ENCODE results near the gene DENND6B. TPM values are rescaled to one million over a fixed set of nuclear protein-coding genes. Genes with fewer than 3 reads are reported as not detected.
A peak's percentile ranks its signal among the peaks of the same experiment; 100 is the strongest.

The DENND6B gene
- total and polyA plus RNA-seq, 2 of the 13 experiments (the other 11 are each of a cell fraction or from before 2014, with no cell fraction given): 0.95 to 3.8 TPM

DNA sequence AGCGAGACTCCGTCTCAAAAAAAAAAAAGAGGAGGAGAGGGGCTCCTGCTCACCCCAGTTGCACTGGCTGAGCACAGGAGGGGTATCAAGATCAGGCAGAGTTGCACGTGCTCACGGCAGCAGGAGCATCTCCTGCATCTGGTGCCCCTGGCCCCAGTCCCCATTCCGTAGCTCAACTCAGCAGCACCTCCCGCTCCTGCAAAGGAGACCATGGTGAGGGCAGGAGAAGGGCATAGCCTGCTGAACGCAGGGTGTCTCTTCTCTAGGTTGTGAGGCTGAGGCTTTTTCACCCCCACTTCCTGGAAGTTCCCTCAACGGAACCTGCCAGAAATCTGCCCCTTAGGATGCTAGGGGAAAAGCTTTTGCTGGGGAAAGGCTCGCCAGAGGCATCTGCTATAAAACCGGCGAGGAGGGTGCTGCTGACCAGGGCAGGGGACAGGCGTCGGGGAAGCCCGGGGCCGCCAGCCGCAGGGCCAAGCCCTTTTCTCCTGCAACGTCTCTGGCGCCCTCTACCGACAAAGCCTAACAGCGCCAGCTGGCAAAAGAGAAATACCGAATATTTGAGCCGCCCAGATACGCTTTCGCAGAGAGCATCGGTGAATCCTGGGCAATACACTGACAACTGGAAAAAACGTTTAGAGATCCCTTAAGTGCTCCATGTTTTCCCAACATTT, 15.3 kb upstream of the DENND6B start (continued):
- TF ChIP-seq, protein P1, sequence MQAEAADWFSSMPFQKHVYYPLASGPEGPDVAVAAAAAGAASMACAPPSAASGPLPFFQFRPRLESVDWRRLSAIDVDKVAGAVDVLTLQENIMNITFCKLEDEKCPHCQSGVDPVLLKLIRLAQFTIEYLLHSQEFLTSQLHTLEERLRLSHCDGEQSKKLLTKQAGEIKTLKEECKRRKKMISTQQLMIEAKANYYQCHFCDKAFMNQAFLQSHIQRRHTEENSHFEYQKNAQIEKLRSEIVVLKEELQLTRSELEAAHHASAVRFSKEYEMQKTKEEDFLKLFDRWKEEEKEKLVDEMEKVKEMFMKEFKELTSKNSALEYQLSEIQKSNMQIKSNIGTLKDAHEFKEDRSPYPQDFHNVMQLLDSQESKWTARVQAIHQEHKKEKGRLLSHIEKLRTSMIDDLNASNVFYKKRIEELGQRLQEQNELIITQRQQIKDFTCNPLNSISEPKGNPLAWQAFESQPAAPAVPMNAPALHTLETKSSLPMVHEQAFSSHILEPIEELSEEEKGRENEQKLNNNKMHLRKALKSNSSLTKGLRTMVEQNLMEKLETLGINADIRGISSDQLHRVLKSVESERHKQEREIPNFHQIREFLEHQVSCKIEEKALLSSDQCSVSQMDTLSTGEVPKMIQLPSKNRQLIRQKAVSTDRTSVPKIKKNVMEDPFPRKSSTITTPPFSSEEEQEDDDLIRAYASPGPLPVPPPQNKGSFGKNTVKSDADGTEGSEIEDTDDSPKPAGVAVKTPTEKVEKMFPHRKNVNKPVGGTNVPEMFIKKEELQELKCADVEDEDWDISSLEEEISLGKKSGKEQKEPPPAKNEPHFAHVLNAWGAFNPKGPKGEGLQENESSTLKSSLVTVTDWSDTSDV (CRISPR knock-in tag; IDR thresholded peaks at IDR 0.05): 0 out of 2 replicates have a peak, but pooled peaks have one; percentile 67
- TF ChIP-seq, protein P2, sequence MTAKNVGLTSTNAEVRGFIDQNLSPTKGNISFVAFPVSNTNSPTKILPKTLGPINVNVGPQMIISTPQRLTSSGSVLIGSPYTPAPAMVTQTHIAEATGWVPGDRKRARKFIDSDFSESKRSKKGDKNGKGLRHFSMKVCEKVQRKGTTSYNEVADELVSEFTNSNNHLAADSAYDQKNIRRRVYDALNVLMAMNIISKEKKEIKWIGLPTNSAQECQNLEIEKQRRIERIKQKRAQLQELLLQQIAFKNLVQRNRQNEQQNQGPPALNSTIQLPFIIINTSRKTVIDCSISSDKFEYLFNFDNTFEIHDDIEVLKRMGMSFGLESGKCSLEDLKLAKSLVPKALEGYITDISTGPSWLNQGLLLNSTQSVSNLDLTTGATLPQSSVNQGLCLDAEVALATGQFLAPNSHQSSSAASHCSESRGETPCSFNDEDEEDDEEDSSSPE (CRISPR knock-in tag; IDR thresholded peaks at IDR 0.05): 0 out of 2 replicates have a peak, but pooled peaks have one; percentile 19
- TF ChIP-seq ZNF850 (CRISPR knock-in tag; conservative IDR thresholded peaks at IDR 0.05) (no peak), ZNF143 (CRISPR knock-in tag; IDR thresholded peaks at IDR 0.05) (no peak), YEATS2 (CRISPR knock-in tag; IDR thresholded peaks at IDR 0.05; ENCODE audit: borderline replicate concordance) (0 out of 2 replicates have a peak, but pooled peaks have one; percentile 64), HNRNPL (IDR thresholded peaks at IDR 0.05; ENCODE audit: low read depth, low read length) (0 out of 2 replicates have a peak, but pooled peaks have one; percentile 47), ZFY (CRISPR knock-in tag; IDR thresholded peaks at IDR 0.05) (no peak; the same call in 1 of the 2 replicates), ZNF441 (CRISPR knock-in tag; IDR thresholded peaks at IDR 0.05; ENCODE audit: borderline replicate concordance) (peak; percentile 86; the same call in 1 of the 2 replicates), YEATS4 (CRISPR knock-in tag; IDR thresholded peaks at IDR 0.05; ENCODE audit: borderline replicate concordance) (peak; percentile 50; the same call in 1 of the 2 replicates), LCORL (IDR thresholded peaks at IDR 0.05) (no peak), LCORL (CRISPR knock-in tag; IDR thresholded peaks at IDR 0.05) (peak; percentile 73), ZNF501 (CRISPR knock-in tag; IDR thresholded peaks at IDR 0.05) (peak; percentile 26; the same call in 1 of the 2 replicates)
- TF ChIP-seq, protein P3, sequence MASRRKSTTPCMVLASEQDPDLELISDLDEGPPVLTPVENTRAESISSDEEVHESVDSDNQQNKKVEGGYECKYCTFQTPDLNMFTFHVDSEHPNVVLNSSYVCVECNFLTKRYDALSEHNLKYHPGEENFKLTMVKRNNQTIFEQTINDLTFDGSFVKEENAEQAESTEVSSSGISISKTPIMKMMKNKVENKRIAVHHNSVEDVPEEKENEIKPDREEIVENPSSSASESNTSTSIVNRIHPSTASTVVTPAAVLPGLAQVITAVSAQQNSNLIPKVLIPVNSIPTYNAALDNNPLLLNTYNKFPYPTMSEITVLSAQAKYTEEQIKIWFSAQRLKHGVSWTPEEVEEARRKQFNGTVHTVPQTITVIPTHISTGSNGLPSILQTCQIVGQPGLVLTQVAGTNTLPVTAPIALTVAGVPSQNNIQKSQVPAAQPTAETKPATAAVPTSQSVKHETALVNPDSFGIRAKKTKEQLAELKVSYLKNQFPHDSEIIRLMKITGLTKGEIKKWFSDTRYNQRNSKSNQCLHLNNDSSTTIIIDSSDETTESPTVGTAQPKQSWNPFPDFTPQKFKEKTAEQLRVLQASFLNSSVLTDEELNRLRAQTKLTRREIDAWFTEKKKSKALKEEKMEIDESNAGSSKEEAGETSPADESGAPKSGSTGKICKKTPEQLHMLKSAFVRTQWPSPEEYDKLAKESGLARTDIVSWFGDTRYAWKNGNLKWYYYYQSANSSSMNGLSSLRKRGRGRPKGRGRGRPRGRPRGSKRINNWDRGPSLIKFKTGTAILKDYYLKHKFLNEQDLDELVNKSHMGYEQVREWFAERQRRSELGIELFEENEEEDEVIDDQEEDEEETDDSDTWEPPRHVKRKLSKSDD (CRISPR knock-in tag; IDR thresholded peaks at IDR 0.05; ENCODE audit: low read depth): no peak
- TF ChIP-seq, protein P4, sequence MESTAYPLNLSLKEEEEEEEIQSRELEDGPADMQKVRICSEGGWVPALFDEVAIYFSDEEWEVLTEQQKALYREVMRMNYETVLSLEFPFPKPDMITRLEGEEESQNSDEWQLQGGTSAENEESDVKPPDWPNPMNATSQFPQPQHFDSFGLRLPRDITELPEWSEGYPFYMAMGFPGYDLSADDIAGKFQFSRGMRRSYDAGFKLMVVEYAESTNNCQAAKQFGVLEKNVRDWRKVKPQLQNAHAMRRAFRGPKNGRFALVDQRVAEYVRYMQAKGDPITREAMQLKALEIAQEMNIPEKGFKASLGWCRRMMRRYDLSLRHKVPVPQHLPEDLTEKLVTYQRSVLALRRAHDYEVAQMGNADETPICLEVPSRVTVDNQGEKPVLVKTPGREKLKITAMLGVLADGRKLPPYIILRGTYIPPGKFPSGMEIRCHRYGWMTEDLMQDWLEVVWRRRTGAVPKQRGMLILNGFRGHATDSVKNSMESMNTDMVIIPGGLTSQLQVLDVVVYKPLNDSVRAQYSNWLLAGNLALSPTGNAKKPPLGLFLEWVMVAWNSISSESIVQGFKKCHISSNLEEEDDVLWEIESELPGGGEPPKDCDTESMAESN (CRISPR knock-in tag; conservative IDR thresholded peaks at IDR 0.05): 0 out of 2 replicates have a peak, but pooled peaks have one; percentile 18
- TF ChIP-seq, protein P5, sequence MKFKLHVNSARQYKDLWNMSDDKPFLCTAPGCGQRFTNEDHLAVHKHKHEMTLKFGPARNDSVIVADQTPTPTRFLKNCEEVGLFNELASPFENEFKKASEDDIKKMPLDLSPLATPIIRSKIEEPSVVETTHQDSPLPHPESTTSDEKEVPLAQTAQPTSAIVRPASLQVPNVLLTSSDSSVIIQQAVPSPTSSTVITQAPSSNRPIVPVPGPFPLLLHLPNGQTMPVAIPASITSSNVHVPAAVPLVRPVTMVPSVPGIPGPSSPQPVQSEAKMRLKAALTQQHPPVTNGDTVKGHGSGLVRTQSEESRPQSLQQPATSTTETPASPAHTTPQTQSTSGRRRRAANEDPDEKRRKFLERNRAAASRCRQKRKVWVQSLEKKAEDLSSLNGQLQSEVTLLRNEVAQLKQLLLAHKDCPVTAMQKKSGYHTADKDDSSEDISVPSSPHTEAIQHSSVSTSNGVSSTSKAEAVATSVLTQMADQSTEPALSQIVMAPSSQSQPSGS (CRISPR knock-in tag; IDR thresholded peaks at IDR 0.05): no peak
- TF ChIP-seq, protein P6, sequence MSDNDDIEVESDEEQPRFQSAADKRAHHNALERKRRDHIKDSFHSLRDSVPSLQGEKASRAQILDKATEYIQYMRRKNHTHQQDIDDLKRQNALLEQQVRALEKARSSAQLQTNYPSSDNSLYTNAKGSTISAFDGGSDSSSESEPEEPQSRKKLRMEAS (IDR thresholded peaks at IDR 0.05): peak; percentile 42
- TF ChIP-seq, protein P7, sequence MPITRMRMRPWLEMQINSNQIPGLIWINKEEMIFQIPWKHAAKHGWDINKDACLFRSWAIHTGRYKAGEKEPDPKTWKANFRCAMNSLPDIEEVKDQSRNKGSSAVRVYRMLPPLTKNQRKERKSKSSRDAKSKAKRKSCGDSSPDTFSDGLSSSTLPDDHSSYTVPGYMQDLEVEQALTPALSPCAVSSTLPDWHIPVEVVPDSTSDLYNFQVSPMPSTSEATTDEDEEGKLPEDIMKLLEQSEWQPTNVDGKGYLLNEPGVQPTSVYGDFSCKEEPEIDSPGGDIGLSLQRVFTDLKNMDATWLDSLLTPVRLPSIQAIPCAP (CRISPR knock-in tag; IDR thresholded peaks at IDR 0.05; ENCODE audit: low read depth): no peak

Data from HepG2 (cell line).